Stimulated activated CD4-positive, alpha-beta T cell treated with anti-CD3 and anti-CD28 coated beads, Interleukin-1b, Interleukin-23, amount 100 ng/mL, for 1 hour (primary cell): ENCODE results near the gene SPATA31D3.
"Not testable (repeated sequence)": the region's sequence is repeated elsewhere in the genome, so short reads cannot be mapped to it uniquely, and the experiment has no call there.

Experiments used
- DNase-seq, 2 donors: peaks; one replicate each; pipeline ENCODE4 v3.0.0-alpha.2; 2020; ENCODE audit warnings: low read depth in 2 of 2

The SPATA31D3 gene

GRCh38 chr9:81943393-81943792, at the start of gene SPATA31D3:
TSS of gene SPATA31D3 (plus strand) at chr9:81943500. CDS start at chr9:81943586, 86 bp downstream.
- not testable (repeated sequence) for DNase-seq

- no peak for DNase-seq
Measured at GRCh38 chr9:81893929-81894328, 49.4 kb upstream of the SPATA31D3 start.

GRCh38 chr9:81894891-81895290, 48.4 kb upstream of the SPATA31D3 start:
- no peak for DNase-seq

GRCh38 chr9:81896070-81896469, 47.2 kb upstream of the SPATA31D3 start:
- no peak for DNase-seq

GRCh38 chr9:81898851-81899250, 44.4 kb upstream of the SPATA31D3 start:
- no peak for DNase-seq

GRCh38 chr9:81902196-81902595, 41.1 kb upstream of the SPATA31D3 start:
- DNase-seq = no peak

GRCh38 chr9:81902626-81903025, 40.7 kb upstream of the SPATA31D3 start:
- DNase-seq = no peak

- no peak for DNase-seq
Measured at GRCh38 chr9:81906671-81907070, 36.6 kb upstream of the SPATA31D3 start.

GRCh38 chr9:81912135-81912534, 31.2 kb upstream of the SPATA31D3 start:
- no peak for DNase-seq

GRCh38 chr9:81915801-81916505, 27.3 kb upstream of the SPATA31D3 start:
- no peak for DNase-seq

GRCh38 chr9:81918507-81918906, 24.8 kb upstream of the SPATA31D3 start:
- not testable (repeated sequence) for DNase-seq

GRCh38 chr9:81928305-81928704, 15.0 kb upstream of the SPATA31D3 start, which contains the start of gene SPATA31D4:
TSS of gene SPATA31D4 (plus strand) at chr9:81928428. CDS start at chr9:81928514, 86 bp downstream.
- not testable (repeated sequence) for DNase-seq

GRCh38 chr9:81930147-81930546, 13.2 kb upstream of the SPATA31D3 start:
- DNase-seq = not testable (repeated sequence)

- not testable (repeated sequence) for DNase-seq
Measured at GRCh38 chr9:81933547-81933946, 9.8 kb upstream of the SPATA31D3 start.

- not testable (repeated sequence) for DNase-seq
Measured at GRCh38 chr9:81948650-81949049, 5.3 kb downstream of the SPATA31D3 start.

GRCh38 chr9:81953096-81953495, 9.8 kb downstream of the SPATA31D3 start:
- no peak for DNase-seq

GRCh38 chr9:81955625-81956024, 12.3 kb downstream of the SPATA31D3 start:
- no peak for DNase-seq

GRCh38 chr9:81964218-81965171, 21.2 kb downstream of the SPATA31D3 start:
- no peak for DNase-seq

- DNase-seq = no peak
Measured at GRCh38 chr9:81968026-81968425, 24.7 kb downstream of the SPATA31D3 start.

- DNase-seq = no peak
Measured at GRCh38 chr9:81969971-81970370, 26.7 kb downstream of the SPATA31D3 start.

- DNase-seq = no peak
Measured at GRCh38 chr9:81971727-81972126, 28.4 kb downstream of the SPATA31D3 start.

- DNase-seq = no peak
Measured at GRCh38 chr9:81974764-81975163, 31.5 kb downstream of the SPATA31D3 start.

GRCh38 chr9:81976351-81976750, 33.1 kb downstream of the SPATA31D3 start:
- DNase-seq = no peak
